SIG-M5 treated with dmso at 0.1 percent for 504 hours (cell line): Measurements from ENCODE around the gene MED25.
"Not testable (repeated sequence)": the region's sequence is repeated elsewhere in the genome, so short reads cannot be mapped to it uniquely, and the experiment has no call there.

Source experiments
- DNase-seq: peaks from one replicate; lab custom pipeline; 2025; ENCODE audit not compliant: unreplicated experiment; lab: John Stamatoyannopoulos, UW

Gene MED25

DNA sequence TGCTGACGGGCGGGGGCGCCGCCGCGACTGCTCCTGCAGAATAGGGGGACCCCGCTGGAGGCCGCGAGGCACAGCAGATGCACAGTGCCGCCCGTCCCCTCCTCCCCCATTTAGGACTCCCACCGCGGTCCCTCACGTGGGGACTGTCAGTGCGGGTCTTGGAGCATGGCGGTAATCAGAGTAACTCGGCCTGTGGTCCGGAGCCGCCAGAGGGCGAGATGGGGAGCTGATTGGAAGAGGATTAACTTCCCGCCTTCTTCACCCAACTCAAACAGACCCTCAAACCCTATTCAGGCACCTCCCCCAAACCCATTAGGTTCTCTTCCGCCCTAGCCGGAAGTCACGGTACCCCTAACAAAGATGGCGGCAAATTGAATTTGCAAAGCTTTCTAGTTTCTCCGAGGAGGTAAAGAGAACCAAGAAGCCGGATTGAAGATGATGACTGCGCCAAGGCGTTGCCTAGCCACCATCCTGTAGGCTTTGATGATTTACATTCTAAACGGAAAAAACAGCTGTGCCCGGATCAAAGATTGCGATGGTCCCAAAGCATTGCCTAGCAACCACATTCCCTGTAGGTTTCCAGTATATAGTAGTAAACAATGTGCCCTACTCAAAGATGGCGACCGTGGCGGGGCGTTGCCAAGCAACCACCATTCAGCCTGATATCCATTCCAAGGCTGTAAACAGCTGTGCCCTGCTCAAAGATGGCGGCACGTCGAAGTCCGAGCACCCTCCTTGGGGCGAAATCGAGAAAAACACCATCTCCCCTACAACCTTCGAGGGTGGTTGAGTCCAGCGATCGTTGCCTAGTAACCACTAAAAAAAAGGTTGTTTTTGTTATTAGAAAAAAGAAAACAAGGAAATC is 4.9 kb upstream of the MED25 start, which contains the start of gene FUZ:
Gene FUZ (minus strand): TSS at position 296 of the 865 bp plus-strand sequence. CDS start 186 bp downstream, at position 110.
- peak; percentile 97 for DNase-seq

DNA sequence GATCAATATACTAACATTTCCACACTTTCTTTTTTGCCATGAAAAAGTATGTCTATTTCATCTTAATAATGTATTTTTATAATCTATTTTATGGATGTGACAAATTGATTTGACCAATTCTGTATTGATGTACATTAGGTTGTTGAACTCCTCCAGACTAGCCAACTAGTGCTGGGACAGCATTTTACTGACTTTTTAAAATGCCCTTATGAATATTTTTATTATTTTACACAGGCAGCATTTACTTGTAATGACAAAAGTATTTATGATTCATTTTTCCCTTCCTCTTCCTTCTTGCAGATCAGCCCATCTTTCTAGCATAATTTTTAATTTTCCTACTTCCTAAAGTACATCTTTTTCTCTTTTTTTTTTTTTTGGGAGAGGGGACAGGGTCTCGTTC is 4.1 kb upstream of the MED25 start:
- DNase-seq, result no peak

DNA sequence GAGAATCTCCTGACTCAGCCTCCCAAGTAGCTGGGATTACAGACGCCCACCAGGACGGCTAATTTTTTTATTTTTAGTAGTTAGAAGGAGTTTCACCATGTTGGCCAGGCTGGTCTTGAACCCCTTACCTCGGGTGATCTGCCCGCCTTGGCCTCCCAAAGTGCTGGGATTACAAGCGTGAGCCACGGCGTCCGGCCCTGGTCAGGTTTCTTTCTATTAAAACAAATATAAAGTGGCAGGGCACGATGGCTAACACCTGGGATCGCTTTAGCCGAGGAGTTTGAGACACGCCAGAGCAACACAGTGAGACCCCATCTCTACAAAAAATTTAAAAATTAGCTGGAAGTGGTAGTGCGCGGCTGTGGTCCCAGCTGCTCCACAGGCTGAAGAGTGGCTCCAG is 1.5 kb upstream of the MED25 start:
- DNase-seq, result no peak

DNA sequence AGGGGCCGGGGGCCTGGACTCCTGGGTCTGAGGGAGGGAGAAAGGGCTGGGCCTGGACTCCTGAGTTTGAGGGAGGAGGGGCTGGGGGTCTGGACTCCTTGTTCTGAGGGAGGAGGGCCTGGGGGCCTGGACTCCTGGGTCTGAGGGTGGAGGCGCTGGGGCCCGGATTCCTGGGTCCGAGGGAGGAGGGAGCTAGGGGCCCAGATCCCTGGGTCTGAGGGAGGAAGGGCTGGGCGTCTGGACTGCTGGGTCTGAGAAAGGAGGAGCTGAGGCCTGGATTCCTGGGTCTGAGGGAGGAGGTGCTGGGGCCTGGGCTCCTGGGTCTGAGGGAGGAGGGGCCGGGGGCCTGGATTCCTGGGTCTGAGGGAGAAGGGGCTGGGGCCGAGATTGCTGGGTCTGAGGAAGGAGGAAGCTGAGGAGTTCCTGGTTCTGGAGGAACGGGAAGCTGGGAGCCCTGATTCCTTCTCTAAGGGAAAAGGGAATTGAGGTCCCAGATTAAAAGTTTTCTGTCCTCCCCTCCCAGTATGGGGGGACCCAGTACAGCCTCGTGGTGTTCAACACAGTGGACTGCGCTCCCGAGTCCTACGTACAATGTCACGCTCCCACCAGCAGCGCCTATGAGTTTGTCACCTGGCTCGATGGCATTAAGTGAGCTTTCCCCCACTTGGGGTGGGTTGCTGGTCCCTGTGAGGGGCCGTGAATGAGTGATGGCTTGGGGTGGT is 721 bp downstream of the MED25 start:
- peak; percentile 3 for DNase-seq

DNA sequence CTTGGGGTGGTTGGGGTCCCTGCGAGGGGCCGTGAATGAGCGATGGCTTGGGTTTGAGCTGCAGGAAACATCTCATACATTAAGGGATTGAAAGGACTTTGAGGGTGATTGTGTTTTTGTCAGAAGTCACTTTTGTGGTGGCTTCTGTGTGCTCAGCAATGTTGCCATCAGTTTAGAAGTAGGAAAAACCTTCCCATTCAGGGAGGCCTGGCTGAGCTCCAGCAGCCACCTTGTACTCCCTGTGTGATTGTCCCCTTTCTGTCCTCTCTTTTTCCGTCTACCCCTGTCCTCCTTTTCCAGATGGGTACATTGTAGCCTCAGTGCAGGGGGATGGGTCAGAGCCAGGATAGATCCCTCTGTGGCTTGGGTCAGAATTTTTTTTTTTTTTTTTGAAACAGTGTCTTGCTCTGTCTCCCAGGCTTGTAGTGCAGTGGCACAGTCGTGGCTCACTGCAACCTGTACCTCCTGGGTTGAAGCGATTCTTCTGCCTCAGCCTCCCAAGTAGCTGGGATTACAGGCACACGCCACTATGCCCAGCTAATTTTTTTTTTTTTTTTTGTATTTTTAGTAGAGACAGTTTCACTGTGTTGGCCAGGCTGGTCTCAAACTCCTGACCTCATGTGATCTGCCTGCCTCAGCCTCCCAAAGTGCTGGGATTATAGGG is 1.5 kb downstream of the MED25 start:
- DNase-seq, result not testable (repeated sequence)

DNA sequence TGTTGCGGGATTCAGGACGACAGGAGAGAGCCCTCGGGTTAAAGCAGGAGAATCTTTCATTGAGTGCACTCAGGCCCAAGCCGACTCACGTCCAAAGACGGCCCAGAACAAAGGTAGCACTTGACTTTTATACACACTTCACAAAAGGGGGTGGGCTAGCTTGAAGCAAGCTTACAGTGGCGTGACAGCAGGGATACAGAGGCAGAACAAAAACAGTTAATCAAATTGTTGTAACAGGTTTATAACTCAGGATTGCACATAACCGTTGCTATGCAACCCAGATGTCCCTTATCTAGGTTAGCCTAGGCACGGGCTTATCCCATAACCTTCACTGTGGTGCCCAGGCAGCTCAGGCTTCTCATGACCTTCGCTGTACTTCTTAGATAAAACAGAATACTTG is 2.0 kb downstream of the MED25 start:
- no peak for DNase-seq

DNA sequence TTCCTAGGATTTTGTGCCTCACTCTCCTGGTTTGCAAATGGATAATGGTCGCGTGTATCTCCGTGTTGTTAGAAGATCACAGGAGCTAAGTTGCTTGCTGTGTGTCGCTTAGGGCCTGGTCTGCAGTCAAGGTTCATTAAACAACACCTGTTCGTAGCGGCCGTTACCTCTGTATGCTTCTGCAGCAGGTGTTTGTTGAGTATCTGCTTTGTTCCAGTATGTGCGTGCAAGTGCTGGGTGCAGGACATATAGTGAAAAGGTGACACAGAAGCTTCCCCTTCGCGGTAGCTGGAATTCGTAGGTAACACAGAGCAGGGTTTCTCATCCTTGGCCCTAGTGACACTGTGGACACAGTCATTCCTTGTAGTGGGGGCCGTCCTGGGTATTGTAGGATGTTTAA is 5.4 kb downstream of the MED25 start:
- DNase-seq, result no peak

DNA sequence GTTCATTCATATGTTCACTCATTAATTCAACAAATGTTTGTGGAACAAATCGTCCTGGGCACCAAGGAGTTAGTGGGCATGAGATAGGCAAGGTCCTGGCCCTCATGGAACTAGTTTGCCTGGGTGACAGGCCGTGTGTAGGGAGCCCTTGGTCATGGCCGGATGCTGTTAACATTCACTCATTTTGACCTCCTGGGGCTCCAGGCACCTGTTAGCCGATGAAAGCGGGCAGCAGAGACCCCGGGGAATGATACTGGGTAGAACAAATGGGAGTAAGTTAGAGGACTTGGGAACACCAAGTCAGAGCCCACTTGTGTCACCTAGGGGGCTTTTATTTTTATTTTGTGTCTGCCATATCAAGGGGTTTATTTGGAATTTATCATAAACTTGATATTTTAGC is 6.6 kb downstream of the MED25 start:
- DNase-seq, result no peak

DNA sequence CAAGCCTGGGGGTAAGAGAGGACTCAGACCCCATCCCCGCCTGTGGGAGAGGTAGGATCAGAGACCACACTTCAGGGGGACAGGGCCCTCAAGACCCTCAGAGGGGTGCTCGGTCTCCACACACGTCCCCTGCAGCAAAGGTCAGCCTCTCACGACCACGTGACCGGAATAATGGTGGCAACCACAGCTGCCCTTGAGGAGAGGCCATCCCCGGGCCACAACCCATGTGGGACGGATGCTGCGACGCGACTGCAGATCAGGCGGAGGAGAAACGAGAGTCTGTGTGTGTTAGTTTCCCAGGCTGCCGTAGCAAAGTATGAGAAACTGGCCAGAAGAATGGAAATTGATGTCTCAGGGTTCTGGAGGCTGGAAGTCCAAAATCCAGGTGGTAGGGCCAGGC is 8.9 kb downstream of the MED25 start:
- DNase-seq, result no peak

DNA sequence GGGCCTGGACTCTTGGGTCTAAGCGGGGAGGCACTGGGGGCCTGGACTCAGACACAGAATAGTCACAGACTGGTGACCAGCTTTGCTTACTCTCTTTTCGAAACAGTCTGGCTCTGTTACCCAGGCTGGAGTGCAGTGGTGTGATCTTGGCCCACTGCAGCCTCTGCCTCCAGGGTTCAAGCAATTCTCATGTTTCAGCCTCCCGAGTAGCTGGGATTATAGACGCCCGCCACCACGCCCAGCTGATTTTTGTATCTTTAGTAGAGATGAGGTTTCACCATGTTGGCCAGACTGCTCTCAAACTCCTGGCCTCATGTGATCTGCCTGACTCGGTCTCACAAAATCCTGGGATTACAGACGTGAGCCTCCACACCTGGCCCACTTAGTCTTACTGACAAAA is 11.1 kb downstream of the MED25 start:
- no peak for DNase-seq

DNA sequence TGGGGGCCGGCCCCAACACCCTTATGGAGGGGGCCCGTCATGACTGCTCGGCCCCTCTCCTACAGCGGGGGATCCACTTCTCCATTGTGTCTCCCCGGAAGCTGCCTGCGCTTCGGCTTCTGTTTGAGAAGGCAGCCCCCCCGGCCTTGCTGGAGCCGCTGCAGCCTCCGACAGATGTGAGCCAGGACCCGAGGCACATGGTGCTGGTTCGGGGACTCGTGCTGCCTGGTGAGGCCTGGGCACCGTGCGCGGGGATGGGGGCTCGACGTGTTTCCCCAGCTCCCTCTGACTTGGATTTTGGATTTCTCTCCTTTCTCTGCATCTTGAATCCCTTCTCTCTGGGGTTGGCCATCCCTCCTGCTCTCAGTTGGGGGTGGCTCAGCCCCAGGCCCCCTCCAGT is 11.6 kb downstream of the MED25 start:
- DNase-seq, result no peak

DNA sequence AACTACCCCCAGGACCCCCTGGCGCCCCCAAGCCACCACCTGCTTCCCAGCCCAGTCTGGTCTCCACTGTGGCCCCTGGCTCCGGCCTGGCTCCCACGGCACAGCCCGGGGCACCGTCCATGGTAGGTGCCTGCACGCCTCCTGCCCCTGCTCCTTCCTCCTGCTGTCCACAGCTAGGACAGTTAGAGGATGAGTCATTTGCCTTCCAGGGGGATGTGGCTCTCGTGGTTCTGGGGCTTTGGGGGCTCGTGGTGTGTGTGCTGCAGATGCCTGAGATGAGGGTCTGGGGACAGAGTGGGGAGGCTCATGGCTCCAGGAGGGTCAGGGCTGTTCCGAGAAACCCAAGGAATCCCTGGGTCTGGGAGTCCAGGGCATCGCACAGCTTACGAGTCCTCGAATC is 12.7 kb downstream of the MED25 start:
- DNase-seq, result no peak

DNA sequence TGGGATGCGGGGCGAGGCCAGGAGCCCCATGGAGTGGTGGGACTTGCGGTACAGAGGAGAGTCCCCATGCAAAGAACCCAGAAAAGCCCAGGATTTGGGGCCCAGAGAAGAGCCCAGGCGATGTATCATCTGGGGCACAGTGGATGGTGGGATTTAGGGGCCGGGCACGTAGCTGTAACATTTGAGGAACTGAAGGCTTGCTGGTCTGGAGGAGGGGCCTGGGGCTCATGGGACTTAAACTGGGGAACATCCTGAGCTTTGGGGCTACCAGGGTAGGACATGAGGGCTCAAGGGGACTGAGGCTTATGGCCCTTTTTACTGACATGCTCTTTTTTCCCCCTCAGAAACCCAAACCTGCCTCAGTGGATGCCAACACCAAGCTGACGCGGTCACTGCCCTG is 13.5 kb downstream of the MED25 start:
- DNase-seq, result no peak

DNA sequence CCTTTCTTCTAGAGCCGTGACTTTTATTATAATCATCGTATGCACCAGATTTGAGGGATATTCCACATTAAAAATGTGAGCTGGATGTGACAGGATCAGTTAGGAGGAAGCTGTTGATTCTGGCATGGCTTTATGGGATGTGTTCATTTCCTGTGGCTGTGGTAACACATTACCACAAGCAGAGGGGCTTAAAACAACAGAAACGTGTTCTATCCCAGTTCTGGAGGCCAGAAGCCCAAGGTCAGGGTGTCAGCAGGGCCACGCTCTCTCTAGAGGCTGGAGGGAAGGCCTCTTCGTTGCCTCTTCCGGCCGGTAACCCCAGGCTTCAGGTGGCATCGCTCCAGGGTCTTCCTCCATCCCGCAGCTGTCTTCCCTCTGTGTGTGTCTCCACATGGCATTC is 14.5 kb downstream of the MED25 start:
- peak; percentile 69 for DNase-seq

DNA sequence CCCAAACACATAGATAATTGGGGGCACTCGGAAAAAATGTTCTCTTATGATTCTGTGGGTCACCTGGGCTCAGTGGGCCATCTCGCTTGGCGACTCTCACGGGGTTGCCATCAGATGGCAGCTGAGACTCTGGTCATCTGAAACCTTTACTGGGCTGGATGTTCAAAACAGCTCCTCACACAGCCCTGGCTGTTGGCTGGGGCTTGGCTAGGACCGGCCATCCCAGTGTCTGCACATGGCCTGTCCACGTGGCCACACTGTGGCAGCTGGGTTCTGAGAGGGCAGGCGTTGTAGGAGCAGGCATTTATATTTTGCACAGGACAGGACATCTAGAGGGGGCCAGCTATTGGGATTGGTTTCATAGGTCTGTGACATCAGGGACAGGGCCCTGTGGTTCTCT is 15.5 kb downstream of the MED25 start:
- DNase-seq, result no peak

DNA sequence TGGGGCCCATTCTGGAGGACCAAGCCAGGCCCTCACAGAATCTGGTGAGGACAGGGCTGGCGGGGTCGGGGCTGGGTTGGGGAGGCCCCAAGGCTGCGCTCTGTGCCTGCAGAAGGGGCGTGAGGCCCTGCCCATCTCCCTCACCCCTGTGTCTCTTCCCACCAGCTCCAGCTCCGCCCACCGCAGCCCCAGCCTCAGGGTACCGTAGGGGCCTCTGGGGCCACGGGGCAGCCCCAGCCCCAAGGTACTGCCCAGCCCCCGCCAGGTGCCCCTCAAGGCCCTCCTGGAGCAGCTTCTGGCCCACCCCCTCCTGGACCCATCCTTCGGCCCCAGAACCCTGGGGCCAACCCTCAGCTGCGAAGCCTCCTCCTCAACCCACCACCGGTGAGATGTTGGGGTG is 17.5 kb downstream of the MED25 start:
- no peak for DNase-seq

DNA sequence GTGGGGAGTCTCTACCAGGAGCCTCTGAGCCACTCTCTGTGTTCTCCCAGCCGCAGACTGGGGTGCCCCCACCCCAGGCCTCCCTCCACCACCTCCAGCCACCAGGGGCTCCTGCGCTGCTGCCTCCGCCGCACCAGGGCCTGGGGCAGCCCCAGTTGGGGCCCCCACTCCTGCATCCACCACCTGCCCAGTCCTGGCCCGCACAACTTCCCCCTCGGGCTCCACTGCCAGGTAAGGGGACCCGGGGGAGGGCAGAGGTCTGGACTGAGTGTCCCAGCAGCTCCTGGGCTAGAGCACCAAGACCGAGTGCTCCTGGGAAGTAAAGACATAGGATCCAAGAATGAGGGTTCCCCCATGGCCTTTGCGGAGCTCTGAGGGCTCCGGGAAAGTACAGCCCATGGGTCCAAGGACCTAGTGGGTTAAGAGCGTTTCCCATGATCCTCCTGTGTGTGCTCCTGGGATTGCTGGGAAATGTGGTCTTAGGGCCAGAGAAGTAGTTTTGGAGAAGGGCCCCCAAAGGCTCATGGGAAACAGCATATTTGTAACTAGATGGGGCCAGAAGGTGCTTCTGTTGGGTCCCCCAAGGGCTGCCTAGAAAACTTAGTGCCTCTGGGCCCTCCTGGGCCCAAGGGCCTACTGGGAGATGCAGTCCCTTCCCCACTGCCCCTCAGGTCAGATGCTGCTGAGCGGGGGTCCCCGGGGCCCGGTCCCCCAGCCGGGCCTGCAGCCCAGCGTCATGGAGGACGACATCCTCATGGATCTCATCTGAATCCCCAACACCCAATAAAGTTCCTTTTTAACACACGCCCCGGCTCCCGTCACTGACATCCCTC is 18.3 kb downstream of the MED25 start:
- DNase-seq, result no peak

DNA sequence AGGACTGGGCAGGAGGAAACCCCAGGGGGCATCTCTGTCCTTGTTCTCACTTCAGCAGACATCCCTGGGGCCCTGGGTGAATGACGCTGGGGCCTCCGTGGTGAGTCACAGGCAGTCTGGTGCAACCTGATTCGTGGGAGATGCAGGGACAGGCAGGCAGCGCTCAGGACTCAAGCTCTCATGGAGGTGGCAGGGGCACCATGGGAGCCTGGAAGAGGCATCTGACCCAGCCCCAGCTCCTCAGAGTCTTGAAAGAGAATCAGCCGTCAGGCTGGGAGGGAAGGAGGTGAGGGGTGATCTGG is 18.9 kb downstream of the MED25 start:
- DNase-seq, result no peak

DNA sequence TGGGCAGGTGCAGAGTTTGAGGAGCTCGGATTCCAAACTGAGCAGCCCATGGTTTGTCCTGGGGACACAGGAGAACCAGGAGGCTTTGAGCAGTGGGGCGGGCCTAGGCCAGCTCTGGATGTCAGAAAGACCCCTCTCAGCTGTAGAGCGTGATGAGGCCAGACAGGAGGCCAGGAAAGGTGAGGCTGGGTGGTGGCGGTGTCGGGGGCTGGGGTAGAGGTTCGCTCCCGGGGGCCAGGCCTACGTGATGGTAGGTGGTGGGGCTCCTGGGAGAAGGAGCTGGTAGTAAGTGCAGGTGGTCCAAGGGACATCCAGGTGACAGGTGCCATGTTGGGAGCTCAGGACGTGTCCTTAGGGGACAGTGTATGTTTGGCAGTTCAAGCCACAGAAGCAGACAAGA is 19.3 kb downstream of the MED25 start:
- DNase-seq, result no peak

DNA sequence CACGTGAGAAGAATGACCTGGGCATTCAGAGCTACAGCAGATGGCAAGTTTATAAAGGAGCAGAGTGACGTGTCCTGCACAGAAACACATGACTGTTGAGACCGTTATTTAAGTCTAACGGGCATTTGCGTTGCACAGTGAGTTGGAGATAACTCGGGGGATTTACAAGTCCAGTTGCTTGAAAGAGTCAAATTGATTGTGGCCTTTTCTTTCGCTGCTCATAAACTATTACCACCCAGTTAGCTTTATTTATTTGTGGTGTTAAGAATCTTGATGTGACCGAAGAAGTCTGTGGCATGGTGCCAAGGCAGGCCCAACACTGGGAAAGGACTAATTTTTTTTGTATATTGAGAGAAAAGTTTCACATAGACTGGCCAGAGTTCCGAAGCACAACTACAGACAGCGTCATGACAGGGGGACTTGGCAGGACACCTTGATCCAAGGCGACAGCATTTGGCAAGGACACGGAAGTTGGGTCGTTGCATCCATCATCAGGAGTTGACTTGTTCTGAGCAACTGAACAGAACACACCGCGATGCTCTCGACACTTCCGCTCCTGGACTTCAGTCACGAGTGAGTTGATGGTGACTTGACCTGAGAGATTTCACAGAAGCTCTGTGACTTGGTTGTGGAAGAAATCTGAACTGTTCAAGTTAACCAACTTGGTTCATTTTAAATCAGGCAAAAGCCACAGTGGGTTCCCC is 20.9 kb downstream of the MED25 start:
- DNase-seq, result no peak

DNA sequence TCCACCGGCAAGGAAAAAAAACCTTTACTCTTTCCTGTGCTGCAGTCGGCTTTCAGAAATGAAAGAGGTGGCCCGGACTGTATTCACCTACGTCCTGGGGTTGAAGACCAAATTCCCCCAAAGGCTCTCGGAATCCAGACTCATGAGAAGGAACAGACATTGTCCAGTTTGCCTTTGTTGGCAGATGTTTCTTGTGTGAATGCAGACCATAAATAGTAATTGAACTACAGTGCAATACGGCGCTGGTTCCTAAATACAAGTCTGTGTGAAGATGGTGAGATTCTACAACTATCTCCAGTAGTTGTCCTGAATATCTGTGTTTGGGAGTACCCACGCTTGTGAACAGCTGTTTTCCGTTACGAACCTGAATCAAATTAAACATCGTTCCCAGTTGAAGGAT is 21.6 kb downstream of the MED25 start:
- no peak for DNase-seq
